Hematopoietic multipotent progenitor cell treated with erythropoietin and hydrocortisone succinate and interleukin-3 and kit ligand, for 6 days (in vitro differentiated cells): ENCODE measurements around the gene CHML.
A peak's percentile ranks its signal among the peaks of the same experiment; 100 is the strongest.

Source experiments
- DNase-seq: peaks from one replicate; pipeline ENCODE4 v3.0.0-alpha.2; 2015

CHML gene

GRCh38 chr1:241615043-241615974 lies 24.9 kb downstream of the CHML start:
- DNase-seq: no peak

DNA sequence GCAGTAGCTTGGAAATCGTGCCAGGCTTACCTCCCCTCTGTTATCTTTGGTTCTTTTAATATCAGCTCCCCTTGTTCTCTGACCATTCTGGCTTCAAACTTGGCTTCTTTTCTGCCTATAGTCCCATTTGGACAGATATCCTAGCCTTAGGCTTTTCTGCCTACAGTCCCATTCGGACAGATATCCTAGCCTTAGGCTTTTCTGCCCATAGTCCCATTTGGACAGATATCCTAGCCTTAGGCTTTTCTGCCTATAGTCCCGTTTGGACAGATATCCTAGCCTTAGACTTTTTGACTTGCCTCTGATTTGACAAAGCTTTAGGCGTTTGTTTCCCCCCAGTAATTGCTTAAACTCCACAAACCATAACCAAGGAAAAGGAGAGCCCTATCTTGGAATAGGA lies 25.6 kb downstream of the CHML start:
- DNase-seq: no peak

- no peak for DNase-seq
Observed at GRCh38 chr1:241614144-241614543, 26.0 kb downstream of the CHML start.

- DNase-seq: no peak
Observed at GRCh38 chr1:241612533-241613477, 27.4 kb downstream of the CHML start.

GRCh38 chr1:241611736-241612135 lies 28.4 kb downstream of the CHML start:
- no peak for DNase-seq

DNA sequence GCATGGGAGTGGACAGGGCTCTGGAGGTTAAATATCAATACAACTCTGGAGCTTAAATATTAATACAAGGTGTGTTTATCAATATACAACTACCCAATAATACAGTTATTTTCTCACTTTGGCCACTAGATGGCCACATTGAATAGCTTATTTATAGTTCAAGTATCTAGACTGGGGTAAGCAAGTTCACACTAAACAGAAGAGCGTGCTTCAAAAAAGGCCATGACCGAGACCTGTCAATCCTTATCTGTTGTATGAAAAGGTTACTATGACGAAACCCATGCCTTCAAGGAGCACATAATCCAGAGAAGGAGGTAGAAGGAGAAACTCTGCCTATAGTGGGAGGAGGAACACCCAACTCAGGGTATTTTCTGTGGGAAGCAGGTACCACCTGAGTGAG lies 29.1 kb downstream of the CHML start:
- DNase-seq: peak; percentile 87

- DNase-seq: no peak
Observed at GRCh38 chr1:241610056-241610815, 29.9 kb downstream of the CHML start.

DNA sequence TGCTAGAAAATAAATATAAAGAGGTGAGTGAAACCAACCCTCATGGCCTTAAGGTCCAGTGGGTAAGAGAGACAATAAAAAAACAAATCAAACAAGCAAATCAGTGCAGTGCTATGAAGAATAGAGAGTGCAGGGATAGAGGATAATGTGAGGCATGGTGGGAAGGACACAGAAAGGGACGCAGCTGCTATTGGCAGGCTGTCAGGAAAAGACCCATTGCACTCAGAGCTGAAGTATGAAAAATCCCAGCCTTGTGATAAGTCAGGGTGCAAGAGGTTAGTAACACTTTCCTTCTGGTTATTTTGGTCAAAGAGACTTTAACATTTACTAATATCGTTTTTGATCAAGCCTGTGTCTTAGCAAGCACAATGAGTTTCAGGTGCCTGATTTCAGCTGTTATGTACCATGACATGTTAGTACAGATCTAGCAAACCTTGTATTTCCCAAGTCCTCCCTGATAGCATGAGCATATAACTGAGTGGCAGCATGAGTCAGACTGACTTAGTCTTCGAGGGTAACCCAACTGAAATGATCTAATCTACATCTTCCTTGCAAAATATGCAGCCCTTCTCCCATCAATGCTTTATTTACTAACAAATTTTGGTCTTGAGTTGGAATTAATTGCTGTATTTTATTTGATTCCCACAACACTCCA lies 31.7 kb downstream of the CHML start:
- no peak for DNase-seq

- DNase-seq: no peak
Observed at GRCh38 chr1:241607497-241607896, 32.7 kb downstream of the CHML start.

DNA sequence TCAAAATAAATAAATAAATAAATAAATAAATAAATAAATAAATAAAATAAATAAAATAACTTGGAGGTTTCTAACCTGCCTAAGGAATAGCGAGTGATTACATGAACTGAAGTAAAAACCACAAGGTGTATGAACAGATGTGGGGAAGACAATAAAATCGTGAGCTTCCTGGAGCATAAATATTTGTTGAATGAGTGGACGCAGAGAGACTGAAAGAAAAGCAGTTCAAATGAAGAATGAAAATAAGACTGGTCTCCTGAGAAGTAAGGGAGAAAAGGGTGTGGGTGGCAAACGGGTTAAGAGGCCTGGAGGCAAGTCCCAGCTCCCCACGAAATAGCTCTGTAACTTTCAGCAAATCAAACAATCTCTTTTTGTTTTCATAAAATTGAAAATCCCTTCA lies 33.6 kb downstream of the CHML start:
- DNase-seq: no peak

DNA sequence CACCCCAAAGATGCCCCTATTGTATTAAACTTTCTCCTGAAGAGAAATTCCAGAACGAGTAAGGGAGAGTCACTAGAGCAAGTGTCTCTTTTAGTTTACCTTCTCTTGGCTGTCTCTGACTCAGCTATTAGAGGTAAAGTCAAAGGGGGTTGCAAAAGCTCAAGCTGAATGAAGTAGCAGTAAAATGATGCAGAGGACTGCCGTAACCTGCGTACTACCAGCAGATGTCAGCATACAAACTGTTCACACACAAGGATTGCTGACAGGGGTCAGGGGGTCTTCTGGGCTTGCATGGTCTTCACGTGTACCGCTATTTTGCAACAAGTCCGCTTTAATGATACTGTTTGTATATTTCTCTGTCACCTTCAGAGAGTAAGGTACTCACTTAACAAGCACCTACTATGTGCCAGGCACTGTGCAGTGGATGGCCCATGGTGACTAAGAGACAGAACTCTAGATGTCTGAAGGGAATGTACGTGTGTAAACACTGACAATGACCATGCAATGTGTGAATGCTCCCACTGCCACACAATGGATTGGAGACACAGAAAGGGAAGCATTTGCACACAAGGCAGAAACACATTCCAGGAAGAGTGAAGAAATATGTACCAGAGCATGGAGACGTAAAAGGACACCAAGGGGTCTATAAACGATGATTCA lies 34.9 kb downstream of the CHML start:
- peak; percentile 37 for DNase-seq

DNA sequence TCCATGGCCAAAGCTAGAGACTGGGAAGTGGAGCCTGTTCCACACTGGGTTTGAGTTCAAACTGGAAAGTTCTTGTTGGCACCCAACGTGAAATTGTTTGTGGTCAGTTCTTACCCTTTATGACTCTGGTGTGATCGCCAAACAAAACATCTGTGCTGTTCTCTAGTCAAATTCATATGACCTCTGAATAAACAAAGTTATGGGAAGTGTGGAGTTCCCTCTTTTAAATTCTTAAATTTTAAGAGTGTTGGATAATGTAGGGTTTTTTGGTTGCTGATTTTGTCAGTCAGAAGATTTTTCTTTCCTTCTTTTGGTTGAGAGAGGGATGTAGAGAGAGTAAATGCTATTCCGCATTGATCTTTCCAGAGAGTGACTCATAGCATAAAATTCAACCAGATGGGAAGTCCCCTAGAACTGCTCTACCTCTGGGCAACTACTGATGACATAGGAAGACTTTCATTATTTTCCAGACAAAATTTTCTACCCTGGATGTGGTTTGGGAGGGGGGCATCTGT lies 36.4 kb downstream of the CHML start:
- no peak for DNase-seq

- no peak for DNase-seq
Observed at GRCh38 chr1:241600496-241600901, 39.7 kb downstream of the CHML start.

DNA sequence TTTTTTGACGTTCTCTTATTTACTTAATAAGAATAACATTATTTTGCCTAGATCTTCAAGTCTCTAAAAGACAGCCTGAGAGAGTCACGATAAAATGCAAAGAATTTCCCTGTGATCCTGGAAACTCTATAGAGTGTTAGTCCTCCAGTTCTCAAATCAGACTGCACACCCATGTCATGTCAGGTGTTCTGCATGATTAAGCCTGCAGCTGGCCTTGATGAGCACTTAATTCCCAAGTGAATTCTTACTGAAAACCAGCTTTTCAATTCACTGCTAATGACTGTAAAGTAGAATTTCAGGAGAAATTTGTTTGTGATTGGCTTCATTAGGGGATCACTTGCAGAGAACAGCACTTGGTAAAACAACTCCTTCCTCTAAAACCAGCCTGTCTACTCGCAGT lies 41.9 kb downstream of the CHML start:
- DNase-seq: no peak

- no peak for DNase-seq
Observed at GRCh38 chr1:241596633-241597032, 43.5 kb downstream of the CHML start.

- DNase-seq: no peak
Observed at GRCh38 chr1:241593186-241593585, 47.0 kb downstream of the CHML start.

DNA sequence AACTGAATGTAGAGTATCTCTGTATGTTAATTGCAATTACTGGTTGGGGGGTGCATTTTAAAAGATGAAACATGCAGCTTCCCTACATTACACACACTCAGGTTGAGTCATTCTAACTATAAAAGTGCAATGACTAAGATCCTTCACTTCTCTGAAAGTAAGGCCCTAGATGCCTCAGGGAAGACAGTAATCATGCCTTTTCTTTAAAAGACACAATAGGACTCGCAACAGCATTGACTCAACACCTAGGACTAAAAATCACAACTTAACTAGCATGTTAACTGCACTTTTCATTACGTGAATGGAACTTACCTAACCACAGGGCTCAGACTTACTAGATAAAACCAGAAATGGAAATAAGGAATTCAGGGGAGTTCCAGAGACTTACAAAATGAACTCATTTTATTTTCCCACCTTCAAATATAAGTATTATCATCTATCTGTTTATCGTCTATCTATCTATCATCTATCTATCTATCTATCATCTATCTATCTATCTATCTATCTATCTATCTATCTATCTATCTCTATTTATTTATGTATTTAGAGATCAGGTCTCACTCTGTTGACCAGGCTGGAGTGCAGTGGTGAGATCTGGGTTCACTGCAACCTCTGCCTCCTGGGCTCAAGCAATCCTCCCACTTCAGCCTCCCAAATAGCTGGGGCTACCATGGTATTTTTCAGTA lies 47.8 kb downstream of the CHML start:
- no peak for DNase-seq

DNA sequence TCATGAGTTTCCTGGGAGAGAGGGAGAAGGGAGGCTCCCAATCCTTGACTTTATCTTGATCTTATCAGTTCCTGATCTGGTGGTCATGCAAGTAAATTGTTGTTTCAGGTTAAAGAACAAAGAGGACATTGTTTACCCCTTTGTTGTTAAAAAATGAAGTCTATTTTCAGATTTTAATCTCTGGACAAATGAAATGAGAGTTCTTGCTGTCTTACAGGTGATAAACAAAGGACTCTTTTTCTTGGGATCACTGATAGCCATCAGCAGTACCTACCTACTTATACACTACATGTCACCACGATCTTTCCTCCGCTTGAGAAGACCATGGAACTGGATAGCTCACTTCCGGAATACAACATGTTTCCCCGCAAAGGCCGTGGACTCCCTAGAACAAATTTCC lies 48.4 kb downstream of the CHML start:
- no peak for DNase-seq

- no peak for DNase-seq
Observed at GRCh38 chr1:241591317-241591716, 48.9 kb downstream of the CHML start.

GRCh38 chr1:241590719-241591118 lies 49.5 kb downstream of the CHML start:
- DNase-seq: no peak
